ENCODE data around the gene SPTB. TPM values are rescaled to one million over a fixed set of nuclear protein-coding genes. Genes with fewer than 3 reads are reported as not detected.

Gene SPTB
- total and polyA plus RNA-seq, 3 donors from 2014 or later: 3.3 to 6.6 (median 5.6) TPM

- TF ChIP-seq CTCF (IDR thresholded peaks at IDR 0.05) (no peak), POLR2A (IDR thresholded peaks at IDR 0.05) (no peak)
- intact Hi-C loops (cut with DNase I; ENCODE audit: low total_unique reads): no loop called here
- no peaks in the 10 kb centered on the region for H3K9me3 ChIP-seq
- no peaks in the 10 kb centered on the region for H3K36me3 ChIP-seq (ENCODE audit: low read depth, missing control alignments)
- H3K4me1 ChIP-seq: peaks cover 7% of the 10 kb centered on the region
- no peak overlapping the region for H3K27ac ChIP-seq
- 86 to 89% methylated on average over 7 to 15 of the region's 15 CpGs for WGBS, 2 donors
- no peak for DNase-seq
- H3K27me3 ChIP-seq: no peaks in the 10 kb centered on the region
- no peak overlapping the region for H3K4me3 ChIP-seq
Measured at GRCh38 chr14:64741200-64741599, 138.5 kb downstream of the SPTB start.

GRCh38 chr14:64738281-64738804 is 141.4 kb downstream of the SPTB start:
- H3K27ac ChIP-seq: no peak overlapping the region

GRCh38 chr14:64737391-64738280 is 142.1 kb downstream of the SPTB start:
- no peak overlapping the region for H3K4me3 ChIP-seq
- no peaks in the 10 kb centered on the region for H3K9me3 ChIP-seq
- no peak overlapping the region for H3K27ac ChIP-seq
- H3K27me3 ChIP-seq: no peaks in the 10 kb centered on the region
- intact Hi-C loops (cut with DNase I; ENCODE audit: low total_unique reads): no loop called here
- no peak for DNase-seq
- TF ChIP-seq POLR2A (IDR thresholded peaks at IDR 0.05) (no peak), CTCF (IDR thresholded peaks at IDR 0.05) (no peak)
- WGBS, 2 donors: 90 to 93% methylated on average over 13 to 17 of the region's 17 CpGs
- H3K4me1 ChIP-seq: no peaks in the 10 kb centered on the region
- no peaks in the 10 kb centered on the region for H3K36me3 ChIP-seq (ENCODE audit: low read depth, missing control alignments)

More at GRCh38 chr14:64738281-64738804, 141.4 kb downstream of the SPTB start:
- DNase-seq: no peak
- Histone ChIP-seq H3K4me1 (no peaks in the 10 kb centered on the region), H3K9me3 (no peaks in the 10 kb centered on the region), H3K4me3 (no peak overlapping the region), H3K36me3 (ENCODE audit: low read depth, missing control alignments) (no peaks in the 10 kb centered on the region), H3K27me3 (no peaks in the 10 kb centered on the region)
- 77 to 88% methylated on average over 6 to 7 of the region's 9 CpGs for WGBS, 2 donors
- TF ChIP-seq POLR2A (IDR thresholded peaks at IDR 0.05): no peak
- TF ChIP-seq CTCF (IDR thresholded peaks at IDR 0.05): no peak
- intact Hi-C loops (cut with DNase I; ENCODE audit: low total_unique reads): no loop called here

- Histone ChIP-seq H3K4me1 (no peaks in the 10 kb centered on the region), H3K27me3 (no peaks in the 10 kb centered on the region), H3K27ac (no peak overlapping the region), H3K4me3 (no peak overlapping the region), H3K9me3 (no peaks in the 10 kb centered on the region), H3K36me3 (ENCODE audit: low read depth, missing control alignments) (no peaks in the 10 kb centered on the region)
- no peak for DNase-seq
- WGBS, 2 donors: 86 to 91% methylated on average over 18 to 26 of the region's 28 CpGs
- intact Hi-C loops (cut with DNase I; ENCODE audit: low total_unique reads): no loop called here
- TF ChIP-seq CTCF (IDR thresholded peaks at IDR 0.05): no peak
Measured at GRCh38 chr14:64736271-64737169, 143.2 kb downstream of the SPTB start.
